A673 (cell line): ENCODE data around the gene SCMH1.

Experiments
- CTCF ChIP-seq: fragments of 300-800, 200-600 bp; sonication (generic); conservative IDR thresholded peaks from 2 replicates; pipeline ENCODE4 v1.5.1; 2017; ENCODE audit warnings: low read depth, mild to moderate bottlenecking, antibody characterized with exemption, low read length, moderate library complexity, mixed read lengths
- EZH2 ChIP-seq: fragments of 200-600 bp; sonication (generic); IDR thresholded peaks from 2 replicates; pipeline ENCODE4 v1.6.1; 2017; ENCODE audit warnings: borderline replicate concordance, low read depth, mild to moderate bottlenecking, mixed read lengths, antibody characterized with exemption, low read length; ENCODE audit not compliant: poor library complexity, severe bottlenecking

GRCh38 chr1:41174170-41174569 is 67.9 kb downstream of the SCMH1 start:
- TF ChIP-seq EZH2 = no peak
- TF ChIP-seq CTCF = no peak
